ENCODE data around the gene SEMA3F.

The SEMA3F gene

GRCh38 chr3:50147447-50147846 lies 7.7 kb upstream of the SEMA3F start:
- TF ChIP-seq CTCF (IDR thresholded peaks at IDR 0.05; ENCODE audit: insufficient read depth, low read depth, low read length, missing control alignments): no peak
- no peak overlapping the region for H3K4me3 ChIP-seq (ENCODE audit: low read length)

GRCh38 chr3:50147861-50148260 lies 7.3 kb upstream of the SEMA3F start:
- H3K4me3 ChIP-seq (ENCODE audit: low read length): no peak overlapping the region
- DNase-seq (ENCODE audit: low read depth): no peak
- TF ChIP-seq CTCF (IDR thresholded peaks at IDR 0.05; ENCODE audit: insufficient read depth, low read depth, low read length, missing control alignments): no peak

More at GRCh38 chr3:50147447-50147846, 7.7 kb upstream of the SEMA3F start:
- no peak for DNase-seq (ENCODE audit: low read depth)

- no peak for DNase-seq (ENCODE audit: low read depth)
- no peak for TF ChIP-seq CTCF (IDR thresholded peaks at IDR 0.05; ENCODE audit: insufficient read depth, low read depth, low read length, missing control alignments)
- H3K4me3 ChIP-seq (ENCODE audit: low read length): no peak overlapping the region
Measured at GRCh38 chr3:50150404-50150750, 4.7 kb upstream of the SEMA3F start.

- DNase-seq (ENCODE audit: low read depth): peak; percentile 82
- H3K4me3 ChIP-seq (ENCODE audit: low read length): no peak overlapping the region
- no peak for TF ChIP-seq CTCF (IDR thresholded peaks at IDR 0.05; ENCODE audit: insufficient read depth, low read depth, low read length, missing control alignments)
Measured at GRCh38 chr3:50150863-50151686, 4.0 kb upstream of the SEMA3F start.

GRCh38 chr3:50151728-50152127 lies 3.4 kb upstream of the SEMA3F start:
- H3K4me3 ChIP-seq (ENCODE audit: low read length): no peak overlapping the region
- DNase-seq (ENCODE audit: low read depth): peak; percentile 63
- TF ChIP-seq CTCF (IDR thresholded peaks at IDR 0.05; ENCODE audit: insufficient read depth, low read depth, low read length, missing control alignments): no peak

GRCh38 chr3:50153782-50154475 lies 1.2 kb upstream of the SEMA3F start:
- DNase-seq (ENCODE audit: low read depth): no peak
- H3K4me3 ChIP-seq (ENCODE audit: low read length): no peak overlapping the region

More at GRCh38 chr3:50153782-50154475, 1.2 kb upstream of the SEMA3F start:
- no peak for TF ChIP-seq CTCF (IDR thresholded peaks at IDR 0.05; ENCODE audit: insufficient read depth, low read depth, low read length, missing control alignments)

Measured in epithelial cell of esophagus (primary cell).